ENCODE data around the gene JADE1.

DNA sequence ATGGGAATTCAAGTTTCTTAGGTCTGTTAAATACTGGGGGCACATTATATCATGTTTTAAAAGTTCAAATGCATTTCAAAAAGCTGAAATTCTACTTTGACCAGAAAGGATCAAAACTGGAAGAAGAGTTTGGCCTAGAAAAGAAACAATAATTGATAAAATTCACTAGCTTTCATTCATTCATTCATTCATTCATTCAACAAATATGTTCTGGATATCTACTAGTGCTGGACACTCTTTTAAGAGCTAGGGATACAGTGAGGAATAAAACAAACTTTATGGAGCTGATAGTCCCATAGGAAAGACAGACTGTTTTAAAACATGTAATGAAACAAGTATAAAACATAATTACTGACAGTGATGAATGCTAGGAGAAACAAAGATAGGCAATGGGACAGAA lies 106.0 kb downstream of the JADE1 start:
- TF ChIP-seq EZH2 (IDR thresholded peaks at IDR 0.05; ENCODE audit: low read length), result no peak
- TF ChIP-seq, protein P1, sequence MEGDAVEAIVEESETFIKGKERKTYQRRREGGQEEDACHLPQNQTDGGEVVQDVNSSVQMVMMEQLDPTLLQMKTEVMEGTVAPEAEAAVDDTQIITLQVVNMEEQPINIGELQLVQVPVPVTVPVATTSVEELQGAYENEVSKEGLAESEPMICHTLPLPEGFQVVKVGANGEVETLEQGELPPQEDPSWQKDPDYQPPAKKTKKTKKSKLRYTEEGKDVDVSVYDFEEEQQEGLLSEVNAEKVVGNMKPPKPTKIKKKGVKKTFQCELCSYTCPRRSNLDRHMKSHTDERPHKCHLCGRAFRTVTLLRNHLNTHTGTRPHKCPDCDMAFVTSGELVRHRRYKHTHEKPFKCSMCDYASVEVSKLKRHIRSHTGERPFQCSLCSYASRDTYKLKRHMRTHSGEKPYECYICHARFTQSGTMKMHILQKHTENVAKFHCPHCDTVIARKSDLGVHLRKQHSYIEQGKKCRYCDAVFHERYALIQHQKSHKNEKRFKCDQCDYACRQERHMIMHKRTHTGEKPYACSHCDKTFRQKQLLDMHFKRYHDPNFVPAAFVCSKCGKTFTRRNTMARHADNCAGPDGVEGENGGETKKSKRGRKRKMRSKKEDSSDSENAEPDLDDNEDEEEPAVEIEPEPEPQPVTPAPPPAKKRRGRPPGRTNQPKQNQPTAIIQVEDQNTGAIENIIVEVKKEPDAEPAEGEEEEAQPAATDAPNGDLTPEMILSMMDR (optimal IDR thresholded peaks at IDR 0.05 in 1 of 3, IDR thresholded peaks at IDR 0.05 in 1 of 3, conservative IDR thresholded peaks at IDR 0.05 in 1 of 3; ENCODE audit: extremely low read depth in 1 of 3, insufficient read depth in 2 of 3, low read length in 3 of 3), result no peak

Measured in keratinocyte (primary cell).